ENCODE results near the gene ITIH3. TPM values are rescaled to one million over a fixed set of nuclear protein-coding genes. Genes with fewer than 3 reads are reported as not detected.

Gene ITIH3
- polyA plus RNA-seq, 1 donor, result 1.2 TPM

GRCh38 chr3:52779837-52780585 lies 14.6 kb upstream of the ITIH3 start:
- DNase-seq (ENCODE audit: low read depth), result no peak

GRCh38 chr3:52781741-52782140 lies 12.9 kb upstream of the ITIH3 start:
- DNase-seq (ENCODE audit: low read depth), result no peak

- DNase-seq (ENCODE audit: low read depth), result no peak
Measured at GRCh38 chr3:52782412-52783210, 12.0 kb upstream of the ITIH3 start.

- DNase-seq (ENCODE audit: low read depth), result no peak
Measured at GRCh38 chr3:52783211-52783555, 11.4 kb upstream of the ITIH3 start.

- DNase-seq (ENCODE audit: low read depth), result no peak
Measured at GRCh38 chr3:52784021-52784621, 10.5 kb upstream of the ITIH3 start.

GRCh38 chr3:52784931-52785590 lies 9.5 kb upstream of the ITIH3 start:
- DNase-seq (ENCODE audit: low read depth), result no peak

GRCh38 chr3:52786330-52787215 lies 8.0 kb upstream of the ITIH3 start:
- DNase-seq (ENCODE audit: low read depth), result no peak

- DNase-seq (ENCODE audit: low read depth), result no peak
Measured at GRCh38 chr3:52787246-52787645, 7.3 kb upstream of the ITIH3 start.

GRCh38 chr3:52787672-52788625 lies 6.6 kb upstream of the ITIH3 start:
- DNase-seq (ENCODE audit: low read depth), result no peak

GRCh38 chr3:52788890-52789745 lies 5.5 kb upstream of the ITIH3 start:
- no peak for DNase-seq (ENCODE audit: low read depth)

- no peak for DNase-seq (ENCODE audit: low read depth)
Measured at GRCh38 chr3:52789746-52790040, 4.9 kb upstream of the ITIH3 start.

- no peak for DNase-seq (ENCODE audit: low read depth)
Measured at GRCh38 chr3:52790337-52790736, 4.3 kb upstream of the ITIH3 start.

- DNase-seq (ENCODE audit: low read depth), result no peak
Measured at GRCh38 chr3:52790741-52791140, 3.9 kb upstream of the ITIH3 start.

- DNase-seq (ENCODE audit: low read depth), result no peak
Measured at GRCh38 chr3:52791366-52791765, 3.2 kb upstream of the ITIH3 start.

- DNase-seq (ENCODE audit: low read depth), result no peak
Measured at GRCh38 chr3:52791928-52792327, 2.7 kb upstream of the ITIH3 start.

GRCh38 chr3:52792413-52792812 lies 2.2 kb upstream of the ITIH3 start:
- DNase-seq (ENCODE audit: low read depth), result no peak

GRCh38 chr3:52792961-52793695 lies 1.5 kb upstream of the ITIH3 start:
- no peak for DNase-seq (ENCODE audit: low read depth)

GRCh38 chr3:52793702-52794611 lies 639 bp upstream of the ITIH3 start:
- no peak for DNase-seq (ENCODE audit: low read depth)

Measured in forelimb muscle (tissue), 1 donor.